Suppressor macrophage treated with lipopolysaccharide for 1 hour (primary cell): Measurements from ENCODE around the gene HAO1.
"Not testable (repeated sequence)": the region's sequence is repeated elsewhere in the genome, so short reads cannot be mapped to it uniquely, and the experiment has no call there.

Source experiments
- DNase-seq, 3 donors: peaks; one replicate each; pipeline ENCODE4 v3.0.0-alpha.2; 2020 to 2022

Gene HAO1

GRCh38 chr20:7940341-7940740, at the start of gene HAO1:
HAO1 (minus strand) TSS chr20:7940458; CDS start chr20:7940422, 36 bp downstream.
- DNase-seq = no peak

DNA sequence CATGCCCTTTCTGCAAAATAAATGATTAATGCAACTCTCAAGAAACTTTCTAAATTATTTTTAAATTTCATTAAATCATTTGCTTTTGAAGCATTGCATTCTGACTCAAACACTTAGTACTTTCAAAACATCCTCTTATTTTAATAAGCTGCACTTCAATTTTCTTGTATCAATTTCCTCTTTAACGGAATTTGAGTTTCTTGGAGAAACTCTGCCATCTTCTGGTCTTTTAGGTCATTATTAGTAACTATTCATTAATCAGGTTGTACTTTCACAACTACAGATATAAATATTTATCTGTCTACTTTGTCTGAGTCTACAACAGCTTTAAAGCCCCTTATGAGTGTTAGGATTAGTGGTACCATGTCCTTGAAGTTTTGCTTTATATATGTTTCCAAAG, 49.1 kb upstream of the HAO1 start:
- peak; percentile 7 to 50 (median 44) for DNase-seq

- DNase-seq = no peak
Measured at GRCh38 chr20:7985916-7986315, 45.7 kb upstream of the HAO1 start.

DNA sequence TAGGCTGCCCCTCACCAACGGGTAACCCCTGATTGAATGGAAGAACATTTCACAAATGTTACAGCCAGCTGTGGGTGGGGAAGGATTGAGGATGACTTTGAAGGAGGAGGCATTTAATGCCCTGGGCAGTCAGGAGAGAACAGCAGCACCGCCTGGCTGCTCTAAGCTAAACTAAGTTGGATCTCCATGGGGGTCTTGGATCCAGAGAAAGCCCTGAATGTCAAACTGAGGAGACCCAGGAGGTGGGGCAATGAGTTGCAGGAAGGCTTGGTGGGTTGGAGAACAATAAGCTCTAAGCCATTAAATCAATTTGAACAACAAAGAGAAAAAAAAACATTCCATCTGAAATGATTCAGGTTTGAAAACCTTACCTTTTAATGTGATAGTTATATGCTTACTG, 43.9 kb upstream of the HAO1 start:
- no peak for DNase-seq

- DNase-seq = no peak
Measured at GRCh38 chr20:7981374-7981773, 41.1 kb upstream of the HAO1 start.

- DNase-seq = peak; percentile 7 to 21 (median 20)
Measured at GRCh38 chr20:7980332-7981046, 40.2 kb upstream of the HAO1 start.

DNA sequence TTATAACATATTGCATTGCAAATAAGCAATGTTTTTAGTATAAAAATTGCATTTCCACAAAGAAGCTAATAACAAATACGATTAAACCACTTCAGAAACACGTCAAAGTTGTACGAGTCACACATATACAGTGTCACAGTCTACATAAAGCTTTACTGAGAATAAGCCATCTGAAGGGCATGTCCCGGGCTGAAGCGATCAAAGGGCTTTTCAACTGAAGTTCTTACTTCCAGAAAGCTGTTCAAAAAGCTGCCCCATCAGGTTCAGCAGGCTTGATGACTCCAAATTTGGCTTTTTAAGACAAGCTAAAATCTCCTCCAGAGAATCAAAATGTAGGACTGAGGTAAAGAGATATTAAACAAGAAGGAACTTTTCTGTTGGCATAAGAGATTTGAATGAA, 37.5 kb upstream of the HAO1 start:
- DNase-seq = no peak

DNA sequence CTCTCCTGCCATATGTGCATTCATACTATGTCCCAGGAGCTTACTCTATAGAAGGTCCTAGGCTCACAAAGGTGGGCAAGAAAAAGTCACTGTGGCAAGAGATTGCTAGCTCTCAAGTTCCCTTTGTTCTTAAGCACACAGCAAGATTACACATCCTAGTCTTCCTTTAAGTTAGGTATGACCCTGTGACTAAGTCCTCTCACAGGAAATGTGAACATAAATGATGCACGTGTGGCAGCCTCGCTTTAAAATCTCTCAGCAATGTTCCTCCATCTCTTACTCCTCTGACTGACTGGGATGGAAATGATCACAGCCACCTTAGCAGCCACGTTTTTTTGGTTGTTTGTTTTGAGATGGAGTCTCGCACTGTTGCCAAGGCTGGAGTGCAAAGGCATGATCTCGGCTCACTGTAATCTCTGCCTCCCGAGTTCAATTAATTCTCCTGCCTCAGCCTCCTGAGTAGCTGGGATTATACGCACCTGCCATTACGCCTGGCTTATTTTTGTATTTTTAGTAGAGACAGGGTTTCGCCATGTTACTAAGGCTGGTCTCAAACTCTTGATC, 35.7 kb upstream of the HAO1 start:
- no peak for DNase-seq

GRCh38 chr20:7974785-7975435, 34.7 kb upstream of the HAO1 start:
- peak in 1 of 3 donors; percentile 3 for DNase-seq

- DNase-seq = peak in 1 of 3 donors; percentile 7
Measured at GRCh38 chr20:7971536-7972280, 31.4 kb upstream of the HAO1 start.

- DNase-seq = no peak
Measured at GRCh38 chr20:7967199-7967844, 27.1 kb upstream of the HAO1 start.

DNA sequence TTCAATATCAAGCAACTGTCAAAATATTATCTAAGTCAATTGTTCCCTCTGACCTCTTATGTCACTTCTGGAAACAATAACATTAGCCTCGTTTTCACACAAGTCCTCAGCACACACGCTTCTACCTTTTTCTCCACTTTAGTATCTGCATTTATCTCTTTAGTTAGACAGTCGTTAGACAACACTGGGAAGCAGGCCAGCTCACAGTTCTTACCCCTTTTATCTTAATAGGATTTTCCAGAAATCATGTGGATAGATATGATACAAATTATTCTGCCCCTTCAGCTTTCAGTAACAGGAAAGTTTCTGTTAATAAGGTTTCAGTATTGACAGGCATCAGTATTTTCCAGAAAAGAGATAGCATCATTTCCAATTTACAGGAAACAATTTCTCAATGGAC, 25.9 kb upstream of the HAO1 start:
- DNase-seq = no peak

- DNase-seq = no peak
Measured at GRCh38 chr20:7959484-7959883, 19.2 kb upstream of the HAO1 start.

- DNase-seq = not testable (repeated sequence)
Measured at GRCh38 chr20:7956561-7956960, 16.3 kb upstream of the HAO1 start.

- no peak for DNase-seq
Measured at GRCh38 chr20:7950387-7950786, 10.1 kb upstream of the HAO1 start.

DNA sequence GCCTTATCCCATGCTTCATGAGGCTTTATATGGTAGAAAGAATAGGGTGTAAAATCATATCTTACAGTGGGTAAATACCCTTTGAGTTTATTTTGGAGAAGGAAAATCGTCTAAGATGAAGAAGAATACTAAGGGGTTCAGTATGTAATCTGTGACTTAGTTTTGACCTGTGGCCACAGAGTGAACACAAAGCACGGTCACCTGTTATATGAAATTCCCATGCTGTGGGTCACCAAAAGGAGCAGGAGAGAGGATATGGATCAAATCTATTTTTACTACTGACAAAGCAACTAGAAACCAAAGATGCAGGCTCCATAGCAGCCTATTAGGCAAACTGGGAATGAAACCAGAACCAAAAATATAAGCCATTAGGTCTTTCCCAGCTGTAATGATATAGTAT, 3.6 kb upstream of the HAO1 start:
- no peak for DNase-seq

- no peak for DNase-seq
Measured at GRCh38 chr20:7939663-7940062, 595 bp downstream of the HAO1 start.

- no peak for DNase-seq
Measured at GRCh38 chr20:7938058-7938457, 2.2 kb downstream of the HAO1 start.

GRCh38 chr20:7937328-7937727, 2.9 kb downstream of the HAO1 start:
- DNase-seq = no peak

- peak in 2 of 3 donors; percentile 36 to 51 for DNase-seq
Measured at GRCh38 chr20:7935027-7935551, 5.2 kb downstream of the HAO1 start.

DNA sequence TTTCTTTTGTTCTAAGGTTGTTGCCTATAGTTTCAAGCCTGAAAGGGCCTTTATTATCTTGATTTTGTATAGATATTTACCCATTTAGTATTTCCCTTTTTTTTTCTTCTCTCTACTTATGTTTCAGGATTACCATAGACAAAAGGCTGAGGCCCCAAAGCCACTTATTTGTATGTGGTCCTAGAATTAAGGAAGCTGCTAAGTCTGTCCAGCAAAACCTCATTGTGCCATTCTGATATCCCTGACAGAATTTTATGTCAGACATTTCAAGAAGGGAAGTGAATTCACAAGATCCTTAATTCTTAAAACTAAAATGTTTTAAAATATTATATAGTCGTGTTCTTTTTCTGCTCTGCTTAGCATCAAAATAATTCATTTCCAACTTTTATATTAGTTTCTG, 6.9 kb downstream of the HAO1 start:
- no peak for DNase-seq

- peak; percentile 39 to 66 (median 58) for DNase-seq
Measured at GRCh38 chr20:7930343-7930742, 9.9 kb downstream of the HAO1 start.

DNA sequence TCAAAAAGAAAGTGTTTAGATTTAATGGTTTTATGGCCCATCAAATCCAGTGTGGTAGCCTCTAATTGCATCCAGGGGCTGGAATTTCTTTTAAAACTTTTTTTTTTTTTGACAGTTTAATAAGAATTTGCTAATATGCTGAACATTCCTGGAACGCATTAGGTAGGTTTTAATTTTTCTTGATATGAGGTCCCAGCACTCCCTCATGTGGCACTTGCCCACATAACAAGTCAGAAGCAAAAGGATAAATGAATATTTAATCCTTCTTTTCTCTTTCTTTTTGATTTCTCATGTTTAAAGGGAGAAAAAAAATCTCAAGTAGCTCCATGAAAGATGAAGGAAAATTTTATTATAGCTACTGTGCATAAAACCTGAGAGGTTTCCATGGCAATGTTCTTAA, 13.5 kb downstream of the HAO1 start:
- peak; percentile 39 to 47 (median 47) for DNase-seq
